H9 (cell line): ENCODE data around the gene SIM1. TPM values are rescaled to one million over a fixed set of nuclear protein-coding genes. Genes with fewer than 3 reads are reported as not detected.

Experiments
- DNase-seq: peaks from one replicate; pipeline ENCODE4 v3.0.0-alpha.2; 2017
- H2AFZ ChIP-seq: one replicate; pipeline ENCODE4 v1.6.1; 2013; ENCODE audit warnings: mild to moderate bottlenecking, low read length, control low read depth, moderate library complexity
- H2AK5ac ChIP-seq: 2 replicates; pipeline ENCODE4 v1.6.1; 2013; ENCODE audit warnings: low read length, control low read depth, mixed read lengths; ENCODE audit not compliant: insufficient read length
- H2BK120ac ChIP-seq: one replicate; pipeline ENCODE4 v1.6.1; 2013; ENCODE audit warnings: low read depth, mild to moderate bottlenecking, low read length, control low read depth, inconsistent platforms; ENCODE audit not compliant: poor library complexity, severe bottlenecking
- H2BK12ac ChIP-seq: 2 replicates; pipeline ENCODE4 v1.6.1; 2013; ENCODE audit warnings: low read length, control low read depth, mixed read lengths, low read depth; ENCODE audit not compliant: insufficient read length
- H2BK15ac ChIP-seq: 2 replicates; pipeline ENCODE4 v1.6.1; 2013; ENCODE audit warnings: low read depth, low read length, control low read depth
- H2BK20ac ChIP-seq: one replicate; pipeline ENCODE4 v1.6.1; 2013; ENCODE audit warnings: low read depth, mild to moderate bottlenecking, low read length, control low read depth, inconsistent platforms; ENCODE audit not compliant: poor library complexity, severe bottlenecking
- H2BK5ac ChIP-seq: 2 replicates; pipeline ENCODE4 v1.6.1; 2013; ENCODE audit warnings: low read length, control low read depth, mixed read lengths; ENCODE audit not compliant: insufficient read length
- H3K14ac ChIP-seq: 2 replicates; pipeline ENCODE4 v1.6.1; 2013; ENCODE audit warnings: low read length, control low read depth; ENCODE audit not compliant: insufficient read depth
- H3K18ac ChIP-seq: 2 replicates; pipeline ENCODE4 v1.6.1; 2013; ENCODE audit warnings: low read depth, mild to moderate bottlenecking, mixed read lengths, low read length, control low read depth; ENCODE audit not compliant: insufficient read length
- H3K23ac ChIP-seq: 2 replicates; pipeline ENCODE4 v1.6.1; 2013; ENCODE audit warnings: low read length, control low read depth, mixed read lengths, low read depth; ENCODE audit not compliant: insufficient read length
- H3K23me2 ChIP-seq: 2 replicates; pipeline ENCODE4 v1.6.1; 2013; ENCODE audit warnings: low read depth, mild to moderate bottlenecking, mixed read lengths, low read length, control low read depth; ENCODE audit not compliant: insufficient read length, poor library complexity, severe bottlenecking
- H3K27ac ChIP-seq: 2 replicates; pipeline ENCODE4 v1.5.1; 2013; ENCODE audit warnings: low read length, control low read depth, mixed read lengths, low read depth; ENCODE audit not compliant: insufficient read length
- H3K27me3 ChIP-seq: 2 replicates; pipeline ENCODE4 v1.6.1; 2013; ENCODE audit warnings: low read length, control low read depth, inconsistent platforms; ENCODE audit not compliant: insufficient read depth
- H3K4ac ChIP-seq: 2 replicates; pipeline ENCODE4 v1.6.1; 2013; ENCODE audit warnings: low read depth, mild to moderate bottlenecking, control low read depth, inconsistent platforms, low read length, moderate library complexity
- H3K4me1 ChIP-seq: 2 replicates; pipeline ENCODE4 v1.6.1; 2013; ENCODE audit warnings: low read length, control low read depth, inconsistent platforms; ENCODE audit not compliant: insufficient read depth
- H3K4me2 ChIP-seq: 2 replicates; pipeline ENCODE4 v1.6.1; 2013; ENCODE audit warnings: low read length, control low read depth, mixed read lengths; ENCODE audit not compliant: insufficient read length, insufficient read depth
- H3K56ac ChIP-seq: 2 replicates; pipeline ENCODE4 v1.6.1; 2013; ENCODE audit warnings: low read depth, mild to moderate bottlenecking, mixed read lengths, low read length, control low read depth; ENCODE audit not compliant: insufficient read length
- H3K79me1 ChIP-seq: 2 replicates; pipeline ENCODE4 v1.6.1; 2013; ENCODE audit warnings: low read depth, mild to moderate bottlenecking, moderate library complexity, low read length, control low read depth, inconsistent platforms; ENCODE audit not compliant: insufficient read depth, poor library complexity, severe bottlenecking
- H3K79me2 ChIP-seq: 2 replicates; pipeline ENCODE4 v1.6.1; 2013; ENCODE audit warnings: low read length, control low read depth, inconsistent platforms; ENCODE audit not compliant: insufficient read depth
- H3K9ac ChIP-seq: 2 replicates; pipeline ENCODE4 v1.6.1; 2013; ENCODE audit warnings: low read length, control low read depth, mixed read lengths; ENCODE audit not compliant: insufficient read length; ENCODE audit errors: extremely low read depth
- H3K9me3 ChIP-seq: one replicate; pipeline ENCODE4 v1.6.1; 2013; ENCODE audit warnings: low read depth, low read length, inconsistent platforms; ENCODE audit not compliant: control insufficient read depth
- H3T11ph ChIP-seq: one replicate; pipeline ENCODE4 v1.6.1; 2013; ENCODE audit warnings: mild to moderate bottlenecking, low read length, control low read depth, inconsistent platforms
- H4K20me1 ChIP-seq: one replicate; pipeline ENCODE4 v1.6.1; 2013; ENCODE audit not compliant: control insufficient read depth, insufficient read length, insufficient read depth
- H4K5ac ChIP-seq: 2 replicates; pipeline ENCODE4 v1.6.1; 2013; ENCODE audit warnings: low read depth, mild to moderate bottlenecking, mixed read lengths, low read length, control low read depth; ENCODE audit not compliant: insufficient read length
- H4K8ac ChIP-seq: replicated peaks from 2 replicates; pipeline ENCODE4 v1.6.1; 2013; ENCODE audit warnings: low read length, control low read depth, mixed read lengths, low read depth; ENCODE audit not compliant: insufficient read length
- H4K91ac ChIP-seq: 2 replicates; pipeline ENCODE4 v1.6.1; 2013; ENCODE audit warnings: low read depth, mild to moderate bottlenecking, moderate library complexity, mixed read lengths, low read length, control low read depth; ENCODE audit not compliant: insufficient read length
- H3K27ac Mint-ChIP-seq, 3 experiments: 2 replicates in 2 of 3; 3 replicates in 1 of 3; pipeline ENCODE4 v1.8.0; 2020 to 2021; ENCODE audit warnings: mixed read lengths in 3 of 3, mild to moderate bottlenecking in 1 of 3, moderate library complexity in 1 of 3
- H3K27me3 Mint-ChIP-seq: 2 replicates; pipeline ENCODE4 v1.8.0; 2021; ENCODE audit warnings: low read depth, mild to moderate bottlenecking, moderate library complexity, mixed read lengths
- H3K36me3 Mint-ChIP-seq, 3 experiments: 2 replicates in 2 of 3; 3 replicates in 1 of 3; pipeline ENCODE4 v1.8.0; 2020 to 2021; ENCODE audit warnings: low read depth in 3 of 3, mixed read lengths in 3 of 3; ENCODE audit not compliant: insufficient read depth in 1 of 3
- H3K4me1 Mint-ChIP-seq, 2 experiments: 2 replicates each; pipeline ENCODE4 v1.8.0; 2020; ENCODE audit warnings: mixed read lengths in 2 of 2
- H3K4me3 Mint-ChIP-seq, 2 experiments: 2 replicates in 1 of 2; 3 replicates in 1 of 2; pipeline ENCODE4 v1.8.0; 2020 to 2021; ENCODE audit warnings: mild to moderate bottlenecking in 2 of 2, mixed read lengths in 2 of 2, moderate library complexity in 1 of 2
- H3K9me3 Mint-ChIP-seq, 2 experiments: 2 replicates in 1 of 2; 3 replicates in 1 of 2; pipeline ENCODE4 v1.8.0; 2020; ENCODE audit warnings: mild to moderate bottlenecking in 2 of 2, mixed read lengths in 2 of 2, moderate library complexity in 1 of 2
- CTCF ChIP-seq: fragments of 200-600 bp; sonication (generic); conservative IDR thresholded peaks from 3 replicates; pipeline ENCODE4 v1.8.0; 2021; ENCODE audit warnings: antibody characterized with exemption, mild to moderate bottlenecking
- WGBS: extraction: QIAGEN DNeasy Blood & Tissue Kit; methylation state at CpG from one replicate; pipeline ENCODE4 v1.1.7; 2013; ENCODE audit warnings: missing lambda C conversion rate, low lambda C conversion rate, mixed read lengths; ENCODE audit not compliant: insufficient read length; ENCODE audit errors: extremely low coverage; 5-methylcytosine and 5-hydroxymethylcytosine counted together
- total RNA-seq: library from RNA; stranded (reverse); gene quantifications from 2 replicates; pipeline ENCODE4 v1.2.1, GENCODE V29; 2021

The SIM1 gene
- total RNA-seq, 1 experiment from 2014 or later, result not detected

GRCh38 chr6:100382031-100382430, 82.7 kb downstream of the SIM1 start:
- no peak for TF ChIP-seq CTCF
- Histone ChIP-seq H4K8ac (no peak overlapping the region), H2BK120ac (no peak overlapping the region), H3K23ac (no peak overlapping the region), H2AK5ac (no peak overlapping the region), H3K18ac (no peak overlapping the region), H3K4ac (no peak overlapping the region), H3K56ac (no peak overlapping the region), H2AFZ (no peak overlapping the region), H4K91ac (no peak overlapping the region), H3K27ac (no peak overlapping the region), H2BK15ac (no peak overlapping the region), H3K9ac (no peak overlapping the region), H3K14ac (no peak overlapping the region), H2BK20ac (no peak overlapping the region), H3K4me2 (no peak overlapping the region), H3K4me1 (no peaks in the 10 kb centered on the region), H3K9me3 (no peaks in the 10 kb centered on the region), H3K79me1 (no peaks in the 10 kb centered on the region), H4K20me1 (no peaks in the 10 kb centered on the region), H2BK12ac (no peak overlapping the region), H3K79me2 (no peaks in the 10 kb centered on the region), H3K27me3 (no peaks in the 10 kb centered on the region), H4K5ac (no peak overlapping the region), H3T11ph (no peak overlapping the region), H2BK5ac (no peak overlapping the region), H3K23me2 (no peaks in the 10 kb centered on the region)
- WGBS, result no CpG with 5 or more reads among the region's 3 CpGs
- no peaks in the 10 kb centered on the region for H3K9me3 Mint-ChIP-seq
- no peaks in the 10 kb centered on the region for H3K36me3 Mint-ChIP-seq
- no peak overlapping the region for H3K4me3 Mint-ChIP-seq
- no peak overlapping the region for H3K27ac Mint-ChIP-seq
- no peak for DNase-seq
- no peaks in the 10 kb centered on the region for H3K27me3 Mint-ChIP-seq
- peaks cover 3 to 4% of the 10 kb centered on the region in 2 experiments; a peak in 3 of 4 replicates for H3K4me1 Mint-ChIP-seq
